GM12892 (cell line): ENCODE results near the gene VGLL4.
A peak's percentile ranks its signal among the peaks of the same experiment; 100 is the strongest.

ENCODE experiments used
- DNase-seq: peaks from one replicate; pipeline ENCODE4 v3.0.0; 2011; ENCODE audit not compliant: insufficient read length
- FAIRE-seq: peaks from 2 replicates; lab custom pipeline; 2011; peaks lifted over from hg19 to GRCh38; lab: Jason Lieb, UNC
- POLR2A ChIP-seq: IDR thresholded peaks from 2 replicates; pipeline ENCODE4 v1.6.1; 2011; ENCODE audit warnings: low read depth, low read length, control low read depth
- POLR2AphosphoS5 ChIP-seq: IDR thresholded peaks from 2 replicates; pipeline ENCODE4 v1.6.1; 2011; ENCODE audit warnings: low read depth, low read length, control low read depth
- TAF1 ChIP-seq: IDR thresholded peaks from 2 replicates; pipeline ENCODE4 v1.6.1; 2011; ENCODE audit warnings: low read depth, mild to moderate bottlenecking, control low read depth, low read length, borderline replicate concordance

VGLL4 gene

DNA sequence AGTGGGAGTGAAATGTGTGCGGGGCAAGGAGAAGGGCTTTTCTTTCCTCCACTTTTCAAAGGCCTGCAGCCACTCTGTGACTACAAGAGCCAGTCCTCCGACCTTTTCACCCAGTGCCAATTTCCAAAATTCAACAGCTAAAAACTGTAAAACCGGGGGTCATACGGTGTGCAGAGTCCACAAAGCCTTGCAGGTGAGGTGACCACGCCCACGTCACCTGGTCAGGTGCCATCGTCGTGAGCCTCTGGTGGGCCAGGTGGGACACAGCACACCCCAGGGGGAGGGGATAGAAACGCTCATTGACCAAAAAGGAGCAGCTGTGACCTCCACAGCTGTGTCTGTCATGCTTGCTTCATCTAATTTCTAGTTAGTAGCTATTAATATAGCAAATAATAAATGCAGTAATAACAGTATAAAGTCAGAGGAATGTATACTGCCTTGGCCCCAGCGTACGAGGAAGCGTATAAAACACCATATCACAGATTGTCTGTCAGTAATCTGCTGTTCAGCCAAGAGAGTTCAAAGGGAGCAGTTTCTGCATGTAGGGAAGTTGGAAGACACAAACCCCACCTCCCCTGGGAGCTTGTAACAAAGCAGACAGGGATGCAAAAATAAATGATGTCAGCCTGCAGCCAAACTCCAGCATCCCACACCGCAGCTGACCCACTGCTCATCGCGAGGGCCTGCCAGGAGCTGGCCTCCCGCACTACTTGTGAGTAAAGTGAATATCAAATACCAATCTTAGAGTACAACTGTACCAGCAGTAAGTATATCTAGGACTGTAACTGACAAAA lies 86.7 kb downstream of the VGLL4 start:
- FAIRE-seq: no peak

GRCh38 chr3:11555881-11556633 lies 87.7 kb downstream of the VGLL4 start:
- TF ChIP-seq POLR2AphosphoS5 (no peak), POLR2A (no peak), TAF1 (no peak)
- DNase-seq (no peak), FAIRE-seq (no peak)

More for the DNA sequence above, 86.7 kb downstream of the VGLL4 start:
- TF ChIP-seq POLR2AphosphoS5 (no peak), TAF1 (no peak), POLR2A (no peak)
- DNase-seq: no peak

GRCh38 chr3:11555211-11555782 lies 88.4 kb downstream of the VGLL4 start:
- FAIRE-seq: no peak

DNA sequence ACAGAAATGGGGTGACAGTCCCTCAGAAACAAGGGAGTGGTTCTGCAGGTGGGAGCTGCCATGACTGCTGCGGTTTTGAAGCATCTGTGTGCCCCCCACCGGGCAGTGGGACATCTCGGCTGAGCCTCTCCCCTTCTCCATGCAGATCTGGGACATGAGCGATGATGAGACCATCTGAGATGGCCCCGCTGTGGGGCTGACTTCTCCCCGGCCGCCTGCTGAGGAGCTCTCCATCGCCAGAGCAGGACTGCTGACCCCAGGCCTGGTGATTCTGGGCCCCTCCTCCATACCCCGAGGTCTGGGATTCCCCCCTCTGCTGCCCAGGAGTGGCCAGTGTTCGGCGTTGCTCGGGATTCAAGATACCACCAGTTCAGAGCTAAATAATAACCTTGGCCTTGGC lies 89.0 kb downstream of the VGLL4 start:
- DNase-seq: no peak
- no peak for FAIRE-seq
- TF ChIP-seq POLR2A: no peak
- TF ChIP-seq POLR2AphosphoS5: no peak
- TF ChIP-seq TAF1: no peak

More at GRCh38 chr3:11555211-11555782, 88.4 kb downstream of the VGLL4 start:
- TF ChIP-seq POLR2AphosphoS5 (0 out of 2 replicates have a peak, but pooled peaks have one; percentile 25), POLR2A (peak; percentile 22; the same call in 1 of the 2 replicates), TAF1 (no peak)
- DNase-seq: no peak

- DNase-seq (no peak), FAIRE-seq (no peak)
- TF ChIP-seq POLR2A (no peak), POLR2AphosphoS5 (no peak), TAF1 (no peak)
Measured at GRCh38 chr3:11554236-11554610, 89.5 kb downstream of the VGLL4 start.

- DNase-seq: no peak
- TF ChIP-seq TAF1 (no peak), POLR2AphosphoS5 (no peak), POLR2A (no peak)
- no peak for FAIRE-seq
Measured at GRCh38 chr3:11553436-11554235, 90.1 kb downstream of the VGLL4 start.

DNA sequence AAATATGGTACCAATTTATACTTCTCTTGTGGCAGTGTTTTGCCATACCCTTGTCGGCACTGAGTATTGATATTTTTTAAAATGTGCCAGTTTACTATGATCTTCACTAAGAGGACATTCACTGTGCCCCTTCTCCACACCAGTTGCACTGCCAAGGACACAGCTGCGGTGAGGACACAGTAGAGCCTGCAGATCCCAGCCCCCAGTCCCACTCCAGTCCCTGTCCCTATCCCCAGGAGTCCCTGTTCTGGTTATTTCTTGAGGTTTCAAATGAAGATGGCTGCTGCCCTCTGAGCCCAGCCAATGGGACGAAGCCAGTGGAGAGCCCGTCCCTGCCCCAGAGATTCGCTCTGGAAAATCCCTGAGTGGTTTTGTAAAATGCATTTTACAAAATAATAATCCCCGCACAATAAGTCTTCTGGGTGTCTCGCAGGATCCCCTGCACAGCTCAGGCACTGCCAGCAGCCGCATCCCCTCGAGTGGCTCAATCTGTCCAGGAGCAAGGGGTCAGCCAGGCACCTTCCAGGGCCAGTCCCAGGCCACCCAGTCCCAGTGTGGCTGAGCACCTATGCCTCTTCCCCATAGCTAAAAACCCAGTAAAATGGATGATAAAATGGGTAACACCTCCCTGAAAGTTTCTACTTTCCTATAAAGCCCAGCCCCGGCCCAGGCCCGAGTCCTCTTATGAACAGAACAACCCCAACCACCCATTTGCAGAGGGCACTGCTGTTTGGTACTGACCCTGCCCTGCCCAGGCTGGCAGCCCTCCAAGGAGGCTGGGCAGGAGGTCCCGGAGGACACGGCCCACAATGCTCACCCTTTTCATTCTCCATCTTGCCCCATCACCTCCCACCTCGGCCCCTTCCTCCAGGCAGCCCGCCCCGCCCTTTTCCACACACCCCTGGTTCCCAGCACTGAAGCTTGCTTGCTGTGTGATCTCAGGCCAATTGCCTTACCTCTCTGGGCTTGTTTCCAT lies 91.1 kb downstream of the VGLL4 start:
- no peak for TF ChIP-seq POLR2AphosphoS5
- TF ChIP-seq POLR2A: no peak
- no peak for TF ChIP-seq TAF1
- DNase-seq: no peak
- no peak for FAIRE-seq

DNA sequence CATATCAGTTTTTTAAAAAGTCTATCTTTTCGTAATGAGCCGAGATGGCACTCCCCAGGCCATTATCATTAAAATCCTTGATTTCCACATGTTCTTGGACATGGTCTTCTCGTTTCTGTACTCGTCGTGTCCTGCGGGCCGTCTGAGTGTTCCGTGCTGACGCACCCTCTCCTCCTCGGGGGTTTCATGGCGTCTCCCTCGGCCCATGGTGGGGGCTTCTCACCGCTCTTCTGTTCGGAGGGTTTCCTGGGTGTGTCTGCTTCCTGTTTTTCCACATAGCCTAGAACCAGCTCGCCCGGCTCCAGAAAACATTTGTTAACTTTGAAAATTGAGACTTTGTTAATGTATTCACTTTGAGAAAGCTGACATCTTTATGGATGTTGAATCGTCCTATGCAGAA lies 92.7 kb downstream of the VGLL4 start:
- no peak for DNase-seq
- FAIRE-seq: no peak

DNA sequence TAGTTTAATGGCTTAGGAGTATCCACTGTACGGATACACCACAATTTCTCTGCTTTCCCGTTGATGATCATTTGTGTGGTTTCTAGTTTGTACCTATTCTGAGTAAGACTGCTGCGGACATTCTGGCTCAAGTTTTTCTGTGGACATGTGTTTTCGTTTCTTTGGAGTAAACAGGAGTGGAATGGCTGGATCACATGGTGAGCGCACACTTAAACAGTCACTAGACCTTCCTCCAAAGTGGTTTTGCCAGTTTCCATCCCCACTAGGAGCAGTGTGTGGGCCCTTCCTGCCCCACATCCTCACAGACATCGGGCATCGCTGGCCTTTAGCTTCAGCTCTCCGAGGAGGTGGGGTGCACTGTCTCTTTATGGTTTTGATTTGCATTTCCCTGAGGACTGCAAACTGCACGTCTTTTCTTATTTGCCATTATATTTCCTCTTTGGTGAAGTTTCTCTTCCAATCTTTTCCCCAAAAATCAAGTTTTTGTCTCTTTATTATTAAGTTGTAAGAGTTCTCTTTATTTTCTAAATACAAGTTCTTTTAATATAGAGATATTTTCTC lies 94.1 kb downstream of the VGLL4 start:
- DNase-seq (no peak), FAIRE-seq (no peak)
- no peak for TF ChIP-seq POLR2AphosphoS5
- TF ChIP-seq POLR2A: no peak

More for the DNA sequence above, 92.7 kb downstream of the VGLL4 start:
- TF ChIP-seq POLR2AphosphoS5 (no peak), POLR2A (no peak), TAF1 (no peak)
